Fibroblast of skin of back (primary cell): ENCODE measurements around the gene MYEF2. TPM values are rescaled to one million over a fixed set of nuclear protein-coding genes. Genes with fewer than 3 reads are reported as not detected.

Experiments
- DNase-seq: peaks from one replicate; pipeline ENCODE4 v3.0.0-alpha.2; 2013
- polyA plus RNA-seq, 2 experiments: library from polyadenylated mRNA; unstranded; fragments of 120-200 nt; gene quantifications; one replicate each; pipeline ENCODE4 v1.2.1, GENCODE V29; 2013; ENCODE audit not compliant: insufficient read length in 2 of 2

MYEF2 gene
- 10.8 TPM for polyA plus RNA-seq (2013, experiment 1 of 2; ENCODE audit: insufficient read length)
- 4.7 TPM for polyA plus RNA-seq (2013, experiment 2 of 2; ENCODE audit: insufficient read length)

DNA sequence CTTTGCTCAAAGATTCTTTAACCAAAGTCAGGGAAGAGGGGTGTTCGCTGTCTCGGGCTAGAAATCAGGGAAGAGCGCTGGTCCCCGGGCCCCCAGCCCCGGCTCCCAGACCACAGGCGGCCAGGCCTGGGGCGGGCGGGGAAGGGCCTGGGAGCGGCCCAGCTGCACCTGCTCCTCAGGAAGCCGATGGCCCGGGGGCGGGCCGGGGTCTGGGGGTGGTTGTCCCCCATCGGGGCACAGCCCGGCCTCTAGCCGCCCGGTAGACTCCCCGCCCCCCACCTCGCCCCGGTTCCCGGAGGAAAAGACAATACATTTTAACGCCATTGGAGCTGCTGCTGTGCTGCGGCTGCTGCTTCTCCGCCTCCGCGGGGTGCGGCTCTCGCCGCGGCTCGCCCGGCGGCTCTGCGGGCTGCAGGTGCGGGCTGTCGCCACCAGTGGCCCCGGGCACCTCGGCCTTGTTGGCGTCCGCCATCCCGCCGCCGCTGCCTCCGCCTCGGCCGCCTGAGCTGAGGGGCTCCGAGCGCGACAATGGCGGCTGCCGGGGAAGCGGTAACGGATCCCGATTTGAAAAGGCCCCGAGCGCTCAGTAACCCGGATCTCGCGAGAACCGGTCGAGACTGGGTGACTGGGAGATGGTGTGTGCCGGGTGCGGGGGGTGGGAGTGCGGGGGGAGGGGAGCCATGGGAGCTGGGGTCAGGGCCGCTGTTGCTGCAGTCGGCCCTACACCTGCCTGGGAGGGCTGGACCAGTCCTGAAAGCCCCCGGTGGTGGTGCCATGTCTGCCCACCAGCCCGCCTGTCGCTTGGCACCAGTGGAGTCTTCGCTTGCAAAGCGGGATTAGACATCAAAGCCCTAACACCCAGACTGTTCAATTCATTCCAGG, at the start of gene MYEF2:
Gene MYEF2, minus strand, starts transcription at position 530 of the 882 bp plus-strand sequence. Its CDS starts 58 bp downstream, at position 472.
- DNase-seq = peak; percentile 76

- DNase-seq = no peak
These were observed 47.7 kb upstream of the MYEF2 start for GRCh38 chr15:48225771-48226170.

DNA sequence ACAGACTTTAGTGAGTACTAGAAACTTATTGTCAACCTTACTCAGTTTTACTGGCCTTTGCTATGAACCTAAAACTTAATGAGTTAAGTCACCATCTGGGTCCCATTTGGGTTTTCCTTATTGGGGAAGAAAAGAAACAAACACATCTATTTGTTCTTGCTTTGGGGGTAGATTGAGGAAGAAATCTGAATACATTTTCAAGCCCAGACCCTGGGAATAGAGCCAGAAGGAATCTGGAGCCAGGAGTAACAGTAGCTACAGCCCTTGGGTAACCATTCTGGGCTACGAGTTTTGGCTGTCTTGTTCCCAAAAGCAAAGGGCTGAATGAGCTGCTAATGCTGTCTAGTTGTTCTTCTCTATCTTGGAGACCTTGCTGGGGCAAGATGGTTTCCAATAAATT, 44.5 kb upstream of the MYEF2 start:
- DNase-seq = no peak

GRCh38 chr15:48221885-48222284, 43.8 kb upstream of the MYEF2 start:
- no peak for DNase-seq

DNA sequence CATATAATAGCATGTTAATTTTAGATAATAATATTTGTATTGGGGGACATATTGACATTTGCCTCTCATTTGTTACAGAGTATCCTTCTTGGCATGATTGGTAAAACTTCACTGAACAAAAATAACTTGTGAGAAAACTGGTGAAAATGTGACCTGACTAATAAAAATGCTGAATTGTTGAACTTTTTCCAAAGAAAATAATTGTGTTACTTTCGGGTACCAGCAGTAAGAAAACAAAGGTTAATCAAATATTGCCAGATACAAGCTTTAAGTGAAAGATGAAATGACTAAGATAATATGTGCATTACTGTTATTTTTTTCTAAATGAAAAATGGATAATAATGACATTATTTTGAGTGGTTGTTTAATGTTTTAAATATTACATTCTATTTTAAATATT, 43.2 kb upstream of the MYEF2 start:
- no peak for DNase-seq

- no peak for DNase-seq
These were observed 27.9 kb upstream of the MYEF2 start, which contains the start of gene SLC12A1 for GRCh38 chr15:48205981-48206380. Gene SLC12A1, plus strand, starts transcription at chr15:48206302. Its CDS starts 1,418 bp downstream, at chr15:48207720.

DNA sequence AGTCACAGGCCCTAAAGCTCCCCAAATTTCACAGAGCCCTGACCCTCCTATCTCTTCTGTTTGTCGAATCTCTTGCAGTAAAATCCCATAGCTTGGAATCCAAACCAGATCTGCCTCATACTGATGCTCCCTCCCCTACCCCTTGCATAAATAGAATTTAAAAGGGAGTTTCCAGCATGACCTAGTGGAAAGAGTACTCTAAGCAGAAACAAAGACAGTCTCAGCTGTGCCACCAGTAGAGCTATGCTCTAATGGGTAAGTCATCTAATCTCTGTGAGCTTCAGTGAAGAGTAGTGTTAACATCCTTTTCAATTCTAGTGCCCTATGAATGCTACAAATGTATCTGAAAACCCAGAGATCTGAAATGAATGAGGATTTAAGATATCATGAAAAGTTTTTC, 24.0 kb upstream of the MYEF2 start:
- DNase-seq = no peak

- no peak for DNase-seq
These were observed 13.6 kb upstream of the MYEF2 start, which contains the start of gene CTXN2 for GRCh38 chr15:48191574-48192225. Gene CTXN2, plus strand, starts transcription at chr15:48191665. Its CDS starts 9,636 bp downstream, at chr15:48201301.

DNA sequence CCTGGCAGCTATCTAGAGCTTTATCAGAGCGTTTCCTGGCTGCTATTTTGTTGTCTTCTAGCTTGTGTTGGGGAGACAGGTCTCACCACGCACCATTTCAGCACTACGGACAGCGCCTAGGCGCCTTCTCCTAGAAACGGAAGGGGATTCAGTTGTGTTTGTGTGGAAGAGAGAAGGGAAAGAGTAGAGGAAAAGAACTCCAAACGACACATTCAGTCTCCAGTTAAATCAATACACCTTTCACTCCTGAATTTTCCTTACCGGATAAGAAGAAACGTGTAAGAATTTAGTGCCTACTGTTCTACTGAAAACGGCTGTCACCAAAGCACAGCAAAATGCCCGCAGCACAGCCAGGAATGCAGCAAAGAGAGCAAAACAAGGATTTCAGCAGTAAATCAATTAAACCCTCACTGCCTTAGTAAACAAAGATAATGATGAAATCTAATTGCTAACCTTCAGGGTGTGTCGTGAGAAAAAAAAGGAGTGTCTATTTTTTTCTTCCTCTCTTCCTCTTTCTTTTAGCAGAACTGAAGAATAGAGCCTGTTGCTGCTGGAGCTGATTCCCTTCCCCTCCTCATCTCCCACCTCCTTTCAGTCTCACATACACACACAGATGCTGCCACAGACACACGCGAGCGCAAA, 13.0 kb upstream of the MYEF2 start:
- DNase-seq = peak; percentile 78

DNA sequence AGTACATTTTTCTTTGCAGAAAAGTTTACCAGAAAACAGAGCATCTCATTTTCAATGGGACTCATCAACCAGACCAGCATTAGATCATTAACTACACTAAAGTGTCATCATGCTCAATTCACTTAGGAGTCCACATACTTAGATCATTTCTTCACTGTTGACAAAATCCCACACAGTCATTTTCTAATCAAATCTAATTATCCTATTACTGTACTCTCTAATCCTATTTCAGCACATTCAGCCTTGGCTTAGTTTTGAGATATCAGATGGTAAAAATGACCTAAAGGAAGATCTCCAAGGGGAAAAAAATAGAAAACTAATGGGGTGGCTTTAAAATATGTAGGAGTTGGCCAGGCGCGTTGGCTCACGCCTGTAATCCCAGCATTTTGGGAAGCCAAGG, 8.2 kb upstream of the MYEF2 start:
- no peak for DNase-seq

DNA sequence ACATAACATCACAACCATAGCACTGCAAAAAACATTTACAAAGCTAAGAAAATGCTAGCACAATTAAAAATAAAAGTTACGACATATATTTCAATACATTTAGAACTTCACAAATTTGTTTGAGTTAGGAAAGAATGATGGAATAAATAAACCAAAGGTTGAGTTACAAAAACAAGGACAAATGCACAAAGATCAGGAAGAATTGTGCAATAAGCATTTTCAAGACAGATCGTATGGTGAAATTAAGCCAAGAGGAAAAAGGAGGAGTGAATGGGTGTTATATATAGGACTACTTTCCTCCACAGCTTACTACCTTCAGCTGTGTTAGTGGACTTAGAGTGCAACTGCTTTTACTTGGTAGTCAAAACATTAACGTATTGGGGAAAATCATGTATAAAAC, 7.4 kb upstream of the MYEF2 start:
- no peak for DNase-seq

DNA sequence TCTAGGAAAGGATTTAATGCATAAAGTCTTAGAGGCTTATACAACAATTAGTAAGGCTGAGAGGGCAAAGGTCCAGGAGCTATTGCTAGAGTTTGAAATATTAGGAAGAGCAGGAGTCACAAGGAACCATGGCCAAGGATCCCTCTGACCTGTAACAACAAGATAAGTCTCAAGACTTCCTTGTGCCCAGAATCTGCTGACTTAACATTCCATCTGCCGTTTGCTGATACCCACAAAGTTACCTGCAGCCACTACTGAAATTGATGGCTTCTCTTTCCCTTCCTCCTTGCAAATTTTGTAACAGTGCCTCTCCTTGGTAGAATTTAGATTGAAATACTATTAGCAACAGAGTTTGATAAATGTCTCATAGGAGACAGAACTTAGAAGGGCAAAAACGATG, 4.7 kb upstream of the MYEF2 start:
- DNase-seq = no peak

DNA sequence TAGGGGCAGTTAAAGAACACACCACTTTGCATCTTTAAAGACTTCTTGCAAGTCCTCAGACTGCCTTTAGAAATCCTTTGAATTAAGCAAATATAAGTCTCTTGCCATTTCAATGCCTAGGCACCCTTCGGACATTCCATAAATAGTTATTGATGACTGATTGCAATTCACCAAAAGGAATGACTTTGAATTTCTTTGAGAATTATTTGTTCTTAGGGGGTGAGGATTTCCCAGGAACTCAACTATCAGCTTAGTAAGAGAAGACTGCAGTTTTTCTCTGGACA, 495 bp upstream of the MYEF2 start:
- no peak for DNase-seq

GRCh38 chr15:48177383-48177765, 721 bp downstream of the MYEF2 start:
- DNase-seq = peak; percentile 64

GRCh38 chr15:48176957-48177356, 1.1 kb downstream of the MYEF2 start:
- DNase-seq = no peak

GRCh38 chr15:48176112-48176511, 2.0 kb downstream of the MYEF2 start:
- DNase-seq = peak; percentile 11

DNA sequence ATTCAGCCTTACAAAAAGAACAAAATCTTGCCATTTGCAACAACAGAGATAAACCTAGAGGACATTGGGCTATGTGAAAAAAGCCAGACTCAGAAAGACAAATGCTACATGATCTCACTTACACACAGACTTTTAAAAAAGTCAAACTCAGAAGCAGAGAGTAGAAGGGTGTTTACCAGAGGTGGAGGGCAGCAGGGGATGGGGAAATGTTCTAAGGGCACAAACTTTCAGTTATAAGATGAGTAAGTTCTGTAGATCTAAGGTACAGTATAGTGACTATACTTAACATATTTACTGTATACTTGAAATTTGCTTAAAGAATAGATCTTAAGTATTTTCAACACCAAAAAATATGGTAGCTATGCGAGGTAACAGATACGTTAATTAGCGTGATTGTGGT, 3.0 kb downstream of the MYEF2 start:
- DNase-seq = no peak

GRCh38 chr15:48170981-48171380, 7.1 kb downstream of the MYEF2 start:
- no peak for DNase-seq

GRCh38 chr15:48168616-48169015, 9.5 kb downstream of the MYEF2 start:
- DNase-seq = no peak

GRCh38 chr15:48153526-48153925, 24.6 kb downstream of the MYEF2 start:
- DNase-seq = no peak

DNA sequence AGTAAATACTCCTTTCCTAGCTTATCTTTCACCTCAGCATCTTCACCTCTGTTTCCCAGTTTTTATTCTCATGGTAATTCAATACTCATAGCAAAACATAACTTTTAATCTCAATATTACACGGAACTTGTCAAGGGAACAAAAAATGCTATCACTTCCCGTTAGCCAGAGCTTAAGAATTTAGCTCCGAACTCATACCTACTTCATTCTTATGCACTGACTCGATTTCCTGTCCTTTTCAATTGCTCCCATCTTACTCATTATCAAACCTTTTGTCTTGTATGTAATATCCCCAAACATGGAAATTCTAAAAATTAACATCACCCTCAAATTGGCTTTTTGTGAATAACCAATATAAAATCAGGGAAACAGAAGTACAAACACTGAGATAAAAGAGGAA, 28.2 kb downstream of the MYEF2 start:
- DNase-seq = peak; percentile 88

GRCh38 chr15:48147358-48147757, 30.7 kb downstream of the MYEF2 start:
- peak; percentile 37 for DNase-seq

DNA sequence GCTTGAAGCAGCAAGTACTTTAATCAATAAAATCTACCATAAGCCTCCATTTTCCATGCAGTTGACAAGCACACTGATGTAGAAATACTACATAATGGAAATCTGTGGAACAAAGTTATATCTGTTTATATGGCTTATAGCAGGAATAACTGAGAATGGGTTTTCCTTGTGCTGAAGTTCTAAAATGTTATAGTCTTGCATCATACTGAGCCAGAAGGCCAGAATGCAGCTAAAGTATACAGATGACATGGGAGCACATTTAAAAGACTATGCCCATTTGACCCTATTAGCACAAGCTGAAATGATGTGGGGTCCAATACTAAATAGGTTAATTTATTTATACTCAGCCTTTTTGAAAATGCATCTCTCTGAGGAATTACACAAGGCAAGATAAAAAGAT, 32.2 kb downstream of the MYEF2 start:
- no peak for DNase-seq
